DND-41 (cell line): Measurements from ENCODE around the gene CACNA1I.

Experiments used
- EZH2 ChIP-seq: IDR thresholded peaks from 3 replicates; pipeline ENCODE4 v1.6.1; 2012; ENCODE audit warnings: borderline replicate concordance, low read depth, mild to moderate bottlenecking, moderate library complexity, low read length, inconsistent platforms; ENCODE audit not compliant: severe bottlenecking
- TF ChIP-seq, protein P1 (sequence below): IDR thresholded peaks from 2 replicates; pipeline ENCODE4 v1.5.1; 2012; ENCODE audit warnings: borderline replicate concordance, low read length, moderate library complexity, mild to moderate bottlenecking; ENCODE audit not compliant: poor library complexity, severe bottlenecking; ENCODE audit errors: extremely low read depth

- no peak for TF ChIP-seq EZH2
- TF ChIP-seq, protein P1, sequence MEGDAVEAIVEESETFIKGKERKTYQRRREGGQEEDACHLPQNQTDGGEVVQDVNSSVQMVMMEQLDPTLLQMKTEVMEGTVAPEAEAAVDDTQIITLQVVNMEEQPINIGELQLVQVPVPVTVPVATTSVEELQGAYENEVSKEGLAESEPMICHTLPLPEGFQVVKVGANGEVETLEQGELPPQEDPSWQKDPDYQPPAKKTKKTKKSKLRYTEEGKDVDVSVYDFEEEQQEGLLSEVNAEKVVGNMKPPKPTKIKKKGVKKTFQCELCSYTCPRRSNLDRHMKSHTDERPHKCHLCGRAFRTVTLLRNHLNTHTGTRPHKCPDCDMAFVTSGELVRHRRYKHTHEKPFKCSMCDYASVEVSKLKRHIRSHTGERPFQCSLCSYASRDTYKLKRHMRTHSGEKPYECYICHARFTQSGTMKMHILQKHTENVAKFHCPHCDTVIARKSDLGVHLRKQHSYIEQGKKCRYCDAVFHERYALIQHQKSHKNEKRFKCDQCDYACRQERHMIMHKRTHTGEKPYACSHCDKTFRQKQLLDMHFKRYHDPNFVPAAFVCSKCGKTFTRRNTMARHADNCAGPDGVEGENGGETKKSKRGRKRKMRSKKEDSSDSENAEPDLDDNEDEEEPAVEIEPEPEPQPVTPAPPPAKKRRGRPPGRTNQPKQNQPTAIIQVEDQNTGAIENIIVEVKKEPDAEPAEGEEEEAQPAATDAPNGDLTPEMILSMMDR, result no peak
These were observed 109.9 kb downstream of the CACNA1I start for GRCh38 chr22:39680486-39680885.
